Large intestine (tissue), 12 donors: Measurements from ENCODE around the gene ARMH4. TPM values are rescaled to one million over a fixed set of nuclear protein-coding genes. Genes with fewer than 3 reads are reported as not detected.

Source experiments
- DNase-seq, 2 donors: peaks; one replicate each; pipeline versions ENCODE4 v3.0.0 to v3.0.0-alpha.2; 2013
- H3K27ac ChIP-seq: one replicate; pipeline ENCODE4 v1.5.1; 2013; ENCODE audit warnings: low read length
- H3K27me3 ChIP-seq: 2 replicates; pipeline ENCODE4 v1.6.1; 2013; ENCODE audit warnings: low read length; ENCODE audit not compliant: control insufficient read depth, insufficient read depth
- H3K36me3 ChIP-seq: 2 replicates; pipeline ENCODE4 v1.6.1; 2013; ENCODE audit warnings: low read length; ENCODE audit not compliant: control insufficient read depth, insufficient read depth
- H3K4me1 ChIP-seq: one replicate; pipeline ENCODE4 v1.6.1; 2013; ENCODE audit warnings: low read length; ENCODE audit not compliant: control insufficient read depth, insufficient read depth
- H3K4me3 ChIP-seq: one replicate; pipeline ENCODE4 v1.5.1; 2013; ENCODE audit warnings: low read length
- H3K9me3 ChIP-seq: one replicate; pipeline ENCODE4 v1.6.1; 2013; ENCODE audit warnings: mild to moderate bottlenecking, low read depth, low read length, moderate library complexity; ENCODE audit not compliant: control insufficient read depth
- WGBS: methylation state at CpG from one replicate; pipeline ENCODE4 v1.1.5; 2013; ENCODE audit warnings: low lambda C conversion rate; ENCODE audit not compliant: insufficient coverage; 5-methylcytosine and 5-hydroxymethylcytosine counted together
- long read RNA-seq, 11 donors: transcript quantifications; one replicate each; lab custom pipeline, GENCODE V29; 2026
- polyA plus RNA-seq: library from polyadenylated mRNA; unstranded; fragments of 120-200 nt; gene quantifications from one replicate; pipeline ENCODE4 v1.2.1, GENCODE V29; 2013

ARMH4 gene, protein sequence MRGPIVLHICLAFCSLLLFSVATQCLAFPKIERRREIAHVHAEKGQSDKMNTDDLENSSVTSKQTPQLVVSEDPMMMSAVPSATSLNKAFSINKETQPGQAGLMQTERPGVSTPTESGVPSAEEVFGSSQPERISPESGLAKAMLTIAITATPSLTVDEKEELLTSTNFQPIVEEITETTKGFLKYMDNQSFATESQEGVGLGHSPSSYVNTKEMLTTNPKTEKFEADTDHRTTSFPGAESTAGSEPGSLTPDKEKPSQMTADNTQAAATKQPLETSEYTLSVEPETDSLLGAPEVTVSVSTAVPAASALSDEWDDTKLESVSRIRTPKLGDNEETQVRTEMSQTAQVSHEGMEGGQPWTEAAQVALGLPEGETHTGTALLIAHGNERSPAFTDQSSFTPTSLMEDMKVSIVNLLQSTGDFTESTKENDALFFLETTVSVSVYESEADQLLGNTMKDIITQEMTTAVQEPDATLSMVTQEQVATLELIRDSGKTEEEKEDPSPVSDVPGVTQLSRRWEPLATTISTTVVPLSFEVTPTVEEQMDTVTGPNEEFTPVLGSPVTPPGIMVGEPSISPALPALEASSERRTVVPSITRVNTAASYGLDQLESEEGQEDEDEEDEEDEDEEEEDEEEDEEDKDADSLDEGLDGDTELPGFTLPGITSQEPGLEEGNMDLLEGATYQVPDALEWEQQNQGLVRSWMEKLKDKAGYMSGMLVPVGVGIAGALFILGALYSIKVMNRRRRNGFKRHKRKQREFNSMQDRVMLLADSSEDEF
- 3.8 TPM for polyA plus RNA-seq
- long read RNA-seq, donor 1, partial matches to known transcripts: 40 of 64 reads
- long read RNA-seq, donor 1, other reads (novel, unspliced or antisense): 24 of 64 reads
- long read RNA-seq, donor 2, full-length matches to known transcripts: 3 of 3 reads
- long read RNA-seq, donor 2, partial matches to known transcripts: 0 of 3 reads
- long read RNA-seq, donor 2, other reads (novel, unspliced or antisense): 0 of 3 reads
- long read RNA-seq, donor 3: 0 reads
- long read RNA-seq, donor 4: 0 reads
- long read RNA-seq, donor 5, full-length matches to known transcripts: 1 of 1 reads
- long read RNA-seq, donor 5, partial matches to known transcripts: 0 of 1 reads
- long read RNA-seq, donor 5, other reads (novel, unspliced or antisense): 0 of 1 reads
- long read RNA-seq, donor 6, partial matches to known transcripts: 273 of 380 reads
- long read RNA-seq, donor 6, other reads (novel, unspliced or antisense): 107 of 380 reads
- long read RNA-seq, donor 7, partial matches to known transcripts: 72 of 93 reads
- long read RNA-seq, donor 7, other reads (novel, unspliced or antisense): 21 of 93 reads
- long read RNA-seq, donor 8: 0 reads
- long read RNA-seq, donor 9, partial matches to known transcripts: 168 of 257 reads
- long read RNA-seq, donor 9, other reads (novel, unspliced or antisense): 89 of 257 reads
- long read RNA-seq, donor 10, full-length matches to known transcripts: 2 of 339 reads
- long read RNA-seq, donor 10, partial matches to known transcripts: 337 of 339 reads
- long read RNA-seq, donor 10, other reads (novel, unspliced or antisense): 0 of 339 reads
- long read RNA-seq, donor 11, partial matches to known transcripts: 77 of 103 reads
- long read RNA-seq, donor 11, other reads (novel, unspliced or antisense): 26 of 103 reads

DNA sequence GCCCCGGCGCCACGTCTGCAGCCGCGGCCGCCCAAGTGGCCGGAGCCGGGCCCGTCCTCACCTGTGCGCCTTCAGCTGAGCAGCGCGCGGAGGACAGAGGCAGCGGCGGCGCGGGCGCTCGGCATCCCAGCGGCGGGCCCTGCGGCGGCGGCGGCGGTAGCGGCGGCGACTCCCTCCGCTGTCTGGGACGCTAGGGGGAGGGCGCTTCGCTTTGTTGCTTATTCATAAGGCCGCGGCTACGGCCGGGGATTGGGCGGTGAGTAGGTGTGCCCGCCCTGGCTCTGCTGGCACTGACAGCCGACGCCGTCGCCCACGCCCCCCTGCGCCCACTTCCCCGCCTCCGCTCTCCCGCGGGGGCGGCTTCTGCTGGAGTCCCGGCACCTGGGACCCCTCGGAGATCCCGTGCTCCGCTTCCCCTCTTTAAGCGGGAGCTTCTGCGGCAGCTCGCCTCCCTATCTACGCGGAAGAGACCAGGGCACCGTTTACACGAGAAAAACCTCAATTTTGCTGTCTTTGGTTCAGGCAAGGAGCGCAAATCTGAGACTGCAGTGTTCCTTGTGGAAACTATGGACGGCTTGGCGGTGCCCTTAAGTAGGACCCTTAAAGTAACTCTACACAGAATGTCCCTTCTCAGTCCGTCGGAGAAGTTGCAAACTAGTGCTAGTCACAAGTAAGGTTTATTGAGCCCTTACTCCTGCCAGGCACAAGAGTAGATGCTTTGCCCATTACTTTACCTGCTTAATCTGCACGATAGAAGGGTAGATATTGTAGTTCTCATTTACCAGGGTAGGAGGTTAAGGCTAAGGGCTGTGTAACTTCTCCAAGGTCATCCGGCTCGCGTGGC, at the start of gene ARMH4:
TSS of gene ARMH4 (minus strand) at position 200 of the 844 bp plus-strand sequence. CDS start 12,855 bp downstream, outside the sequence.
- peaks cover 7% of the 10 kb centered on the region for H3K4me1 ChIP-seq
- peak; percentile 56 to 87 for DNase-seq
- peaks cover 24% of the 10 kb centered on the region for H3K27me3 ChIP-seq
- no peaks in the 10 kb centered on the region for H3K9me3 ChIP-seq
- H3K4me3 ChIP-seq: peak within 1 kb of the TSS; percentile 51
- no CpG with 5 or more reads among the region's 70 CpGs for WGBS
- H3K27ac ChIP-seq: peak within 1 kb of the TSS; percentile 19
- H3K36me3 ChIP-seq: no peaks in the 10 kb centered on the region

DNA sequence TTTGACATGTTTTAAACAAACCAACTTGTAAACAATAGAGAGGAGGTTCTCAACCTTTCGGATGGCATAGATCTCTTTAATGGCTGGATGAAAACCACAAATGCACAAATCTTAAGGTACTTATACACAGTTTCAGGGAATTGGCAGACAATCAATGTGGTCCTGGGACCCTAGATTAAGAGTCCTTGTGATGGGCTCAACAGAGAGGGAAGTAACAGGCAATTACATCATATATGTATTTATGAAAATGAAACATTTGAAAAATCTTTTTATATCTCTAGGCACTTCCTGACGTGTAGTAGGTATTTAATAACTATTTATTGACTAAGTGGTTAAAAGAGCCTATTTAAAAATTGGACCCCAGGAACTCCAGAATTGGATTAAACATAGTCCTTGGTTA, 48.8 kb upstream of the ARMH4 start:
- H3K36me3 ChIP-seq: peaks cover 2% of the 10 kb centered on the region
- no CpG with 5 or more reads among the region's 2 CpGs for WGBS
- no peaks in the 10 kb centered on the region for H3K9me3 ChIP-seq
- H3K4me1 ChIP-seq: peaks cover 2% of the 10 kb centered on the region
- peak overlapping the region; percentile 80 for H3K27ac ChIP-seq
- peak in 1 of 2 donors; percentile 43 for DNase-seq
- H3K27me3 ChIP-seq: no peaks in the 10 kb centered on the region
- peak overlapping the region; percentile 82 for H3K4me3 ChIP-seq

DNA sequence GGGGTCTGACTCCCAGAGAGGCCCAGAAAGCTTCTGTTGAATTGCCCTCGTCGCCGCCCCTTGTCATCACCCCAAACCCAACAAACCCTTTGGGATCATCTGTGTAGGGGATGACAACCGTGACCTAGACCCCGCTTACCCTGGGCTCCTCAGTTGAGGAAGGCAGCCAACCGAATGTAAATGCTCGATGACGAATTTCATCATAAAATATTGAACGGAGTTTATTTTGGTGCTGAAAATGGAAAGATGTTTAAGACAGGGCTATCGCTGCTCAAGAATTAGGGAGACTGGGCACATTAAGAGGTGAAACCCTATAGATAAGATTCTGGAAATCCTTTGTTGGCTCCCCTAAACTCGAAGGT, 48.4 kb upstream of the ARMH4 start:
- WGBS: no CpG with 5 or more reads among the region's 11 CpGs
- peaks cover 2% of the 10 kb centered on the region for H3K4me1 ChIP-seq
- peak overlapping the region; percentile 80 for H3K27ac ChIP-seq
- H3K36me3 ChIP-seq: peaks cover 2% of the 10 kb centered on the region
- no peak for DNase-seq
- no peaks in the 10 kb centered on the region for H3K27me3 ChIP-seq
- no peaks in the 10 kb centered on the region for H3K9me3 ChIP-seq
- H3K4me3 ChIP-seq: peak overlapping the region; percentile 82

DNA sequence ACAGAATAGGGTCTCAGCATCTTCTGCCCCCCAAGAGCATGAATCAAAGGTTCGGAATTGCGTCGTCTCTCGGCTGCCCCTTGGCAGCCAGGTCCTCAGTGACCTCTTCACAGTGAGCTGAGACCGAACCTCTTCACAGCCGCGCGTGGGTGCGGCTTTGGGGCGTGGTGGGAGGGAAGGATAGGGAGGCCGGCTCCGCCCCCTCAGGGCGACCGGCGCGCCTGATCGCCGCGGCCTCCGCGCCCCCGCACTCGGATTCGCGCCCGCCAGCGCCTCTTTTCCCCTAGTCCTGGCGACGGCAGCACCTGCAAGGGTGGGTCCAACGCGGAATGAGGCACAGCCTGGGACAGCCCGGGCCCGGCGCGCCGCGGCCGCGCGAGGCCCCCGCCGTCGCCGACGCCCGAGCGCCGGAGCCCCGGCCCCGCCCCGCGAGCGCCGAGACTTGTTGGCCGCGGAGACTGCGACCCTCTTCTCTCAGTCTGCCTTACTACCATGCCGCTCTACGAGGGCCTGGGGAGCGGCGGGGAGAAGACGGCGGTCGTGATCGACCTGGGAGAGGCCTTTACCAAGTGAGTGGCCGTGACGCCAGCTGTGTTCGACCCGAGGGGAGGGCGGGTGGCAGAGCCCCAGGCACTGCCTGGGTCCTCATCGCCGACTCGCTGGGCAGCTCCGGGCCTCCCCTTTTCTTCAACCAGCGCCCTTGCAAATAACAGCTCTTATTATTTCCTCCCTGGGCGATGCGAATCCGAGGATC, 47.9 kb upstream of the ARMH4 start, which contains the start of gene ACTR10:
TSS of gene ACTR10 (plus strand) at position 424 of the 754 bp plus-strand sequence. CDS start at position 493, 69 bp downstream.
- WGBS: no CpG with 5 or more reads among the region's 78 CpGs
- H3K9me3 ChIP-seq: no peaks in the 10 kb centered on the region
- peak; percentile 90 to 95 for DNase-seq

DNA sequence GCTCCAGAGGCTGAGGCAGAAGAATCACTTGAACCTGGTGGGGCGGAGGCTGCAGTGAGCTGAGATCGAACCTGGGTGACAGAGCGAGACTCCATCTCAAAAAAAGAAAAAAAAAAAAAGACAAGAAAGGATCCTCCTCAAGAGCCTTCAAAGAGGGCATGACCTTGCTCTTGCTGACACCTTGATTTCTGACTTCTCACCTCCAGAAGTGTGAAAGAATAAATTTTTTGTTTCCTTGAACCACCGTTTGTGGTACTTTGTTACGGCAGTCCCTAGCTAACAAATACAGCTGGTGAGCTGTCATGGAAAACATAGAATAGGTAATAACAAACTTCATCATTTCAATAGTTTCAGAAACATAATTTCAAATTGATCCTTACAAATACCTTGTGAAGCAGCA, 46.1 kb upstream of the ARMH4 start:
- DNase-seq: no peak
- 80% methylated on average over 2 of the region's 5 CpGs for WGBS

More for the DNA sequence above, 47.9 kb upstream of the ARMH4 start, which contains the start of gene ACTR10:
- Histone ChIP-seq H3K27me3 (no peaks in the 10 kb centered on the region), H3K36me3 (peaks cover 2% of the 10 kb centered on the region), H3K4me3 (peak within 1 kb of the TSS; percentile 82), H3K27ac (peak within 1 kb of the TSS; percentile 80), H3K4me1 (peaks cover 2% of the 10 kb centered on the region)

DNA sequence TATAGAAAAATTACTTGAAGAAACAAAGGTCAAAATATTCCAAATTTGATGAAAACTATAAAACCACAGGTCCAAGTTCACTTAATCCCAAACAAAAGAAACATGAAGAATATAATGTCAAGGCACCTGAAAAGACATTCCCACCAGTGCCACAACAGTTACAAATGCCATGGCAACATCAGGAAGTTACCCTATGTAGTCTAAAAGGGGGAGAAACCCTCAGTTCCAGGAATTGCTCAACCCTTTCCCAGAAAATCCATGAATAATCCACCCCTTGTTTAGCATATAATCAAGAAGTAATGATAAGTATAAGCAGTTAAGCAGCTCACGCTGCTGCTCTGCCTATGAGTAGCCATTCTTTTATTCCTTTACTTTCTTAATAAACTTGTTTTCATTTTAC, 44.2 kb upstream of the ARMH4 start:
- Histone ChIP-seq H3K9me3 (no peaks in the 10 kb centered on the region), H3K36me3 (no peaks in the 10 kb centered on the region), H3K4me3 (no peak overlapping the region), H3K27ac (no peak overlapping the region), H3K4me1 (peaks cover 16% of the 10 kb centered on the region), H3K27me3 (no peaks in the 10 kb centered on the region)
- WGBS: 80% methylated on average over 1 of the region's 1 CpG
- no peak for DNase-seq

More for the DNA sequence above, 46.1 kb upstream of the ARMH4 start:
- Histone ChIP-seq H3K27me3 (no peaks in the 10 kb centered on the region), H3K4me1 (peaks cover 11% of the 10 kb centered on the region), H3K4me3 (no peak overlapping the region), H3K9me3 (no peaks in the 10 kb centered on the region), H3K27ac (no peak overlapping the region), H3K36me3 (no peaks in the 10 kb centered on the region)

DNA sequence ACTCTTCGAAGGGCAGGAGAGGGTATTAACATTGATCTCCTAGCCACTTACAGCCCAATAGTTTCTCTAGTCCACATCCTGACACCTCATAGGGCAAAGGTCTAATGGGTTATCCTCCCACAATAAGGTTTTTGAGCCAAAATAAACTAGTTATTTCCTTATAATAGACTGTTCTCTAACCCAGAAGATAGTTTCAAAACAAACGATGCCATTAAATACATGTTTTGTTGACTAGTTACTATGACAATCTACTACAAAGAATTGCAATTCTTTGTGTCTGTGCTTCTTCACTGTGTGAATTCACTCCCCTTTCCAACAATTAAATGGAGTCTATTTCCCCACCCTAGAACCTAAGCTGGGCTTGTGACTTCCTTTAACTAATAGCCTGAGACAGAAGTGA, 41.5 kb upstream of the ARMH4 start:
- Histone ChIP-seq H3K27ac (no peak overlapping the region), H3K4me3 (no peak overlapping the region), H3K36me3 (no peaks in the 10 kb centered on the region), H3K9me3 (no peaks in the 10 kb centered on the region), H3K4me1 (peaks cover 16% of the 10 kb centered on the region), H3K27me3 (no peaks in the 10 kb centered on the region)
- WGBS: 71% methylated on average over 1 of the region's 2 CpGs
- DNase-seq: peak in 1 of 2 donors; percentile 24

DNA sequence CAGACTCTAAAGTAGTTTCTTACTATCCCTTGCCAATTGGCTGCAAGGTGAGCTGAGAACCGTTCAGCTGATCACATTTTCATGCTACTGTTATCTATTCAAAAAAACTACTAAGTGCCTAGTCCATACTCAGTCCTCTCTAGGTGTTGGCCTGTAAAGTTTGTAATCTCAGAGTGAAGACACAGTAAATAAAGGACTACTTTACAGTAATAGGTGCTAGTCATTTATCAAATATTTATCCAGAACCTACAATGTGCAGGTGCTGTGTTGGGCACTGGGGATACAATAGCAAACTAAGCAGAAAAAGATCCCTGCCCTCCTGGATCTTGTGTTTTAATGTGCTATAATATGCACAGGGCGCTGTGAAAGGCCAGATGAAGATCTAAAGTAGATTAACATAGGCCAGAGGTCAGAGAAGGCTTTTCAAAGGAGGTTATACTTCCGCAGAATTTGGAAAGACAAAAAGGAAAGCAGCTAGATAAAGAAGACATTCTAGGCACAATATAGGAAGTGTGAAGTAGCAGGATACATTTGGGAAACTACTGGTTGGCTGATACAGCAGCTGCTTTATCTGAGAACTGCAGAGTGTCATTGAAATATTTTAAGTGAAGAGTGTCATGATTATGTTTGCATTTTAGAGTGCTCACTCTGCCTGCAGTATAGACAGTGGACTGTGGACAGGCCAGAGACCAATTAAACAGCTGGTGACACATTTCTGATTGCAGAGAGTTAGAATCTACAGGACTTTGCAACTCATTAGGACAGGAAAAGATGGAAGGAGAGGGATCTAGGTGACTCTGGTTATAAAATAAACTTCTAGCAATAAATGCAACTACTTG, 40.0 kb upstream of the ARMH4 start:
- DNase-seq: peak; percentile 29 to 59
- Histone ChIP-seq H3K4me3 (no peak overlapping the region), H3K9me3 (no peaks in the 10 kb centered on the region), H3K4me1 (peaks cover 16% of the 10 kb centered on the region), H3K27ac (no peak overlapping the region), H3K27me3 (no peaks in the 10 kb centered on the region), H3K36me3 (no peaks in the 10 kb centered on the region)
- WGBS: 38% methylated on average over 1 of the region's 3 CpGs
